Measurements from ENCODE around the gene SDHAF3. TPM values are rescaled to one million over a fixed set of nuclear protein-coding genes. Genes with fewer than 3 reads are reported as not detected.
"Not testable (repeated sequence)": the region's sequence is repeated elsewhere in the genome, so short reads cannot be mapped to it uniquely, and the experiment has no call there.

SDHAF3 gene
- total and polyA plus RNA-seq, 8 donors: 2.9 to 18.2 (median 6.7) TPM

- peak; percentile 42 to 82 for DNase-seq
- Histone ChIP-seq H3K36me3 (peaks cover 0 to 12% (median 4%) of the 10 kb centered on the region in 4 donors), H3K4me3 (no peak overlapping the region), H3K9me3 (no peaks in the 10 kb centered on the region), H3K4me1 (peaks cover 0 to 7% (median 0%) of the 10 kb centered on the region in 4 donors), H3K27ac (no peak overlapping the region), H3K27me3 (no peaks in the 10 kb centered on the region)
- intact Hi-C loops (cut with DNase I; ENCODE audit: low total_unique reads): loop anchor here (5.0 kb wide), 1 partner anchor 72 kb away; no protein-coding TSS in a partner anchor
- TF ChIP-seq, protein P1, sequence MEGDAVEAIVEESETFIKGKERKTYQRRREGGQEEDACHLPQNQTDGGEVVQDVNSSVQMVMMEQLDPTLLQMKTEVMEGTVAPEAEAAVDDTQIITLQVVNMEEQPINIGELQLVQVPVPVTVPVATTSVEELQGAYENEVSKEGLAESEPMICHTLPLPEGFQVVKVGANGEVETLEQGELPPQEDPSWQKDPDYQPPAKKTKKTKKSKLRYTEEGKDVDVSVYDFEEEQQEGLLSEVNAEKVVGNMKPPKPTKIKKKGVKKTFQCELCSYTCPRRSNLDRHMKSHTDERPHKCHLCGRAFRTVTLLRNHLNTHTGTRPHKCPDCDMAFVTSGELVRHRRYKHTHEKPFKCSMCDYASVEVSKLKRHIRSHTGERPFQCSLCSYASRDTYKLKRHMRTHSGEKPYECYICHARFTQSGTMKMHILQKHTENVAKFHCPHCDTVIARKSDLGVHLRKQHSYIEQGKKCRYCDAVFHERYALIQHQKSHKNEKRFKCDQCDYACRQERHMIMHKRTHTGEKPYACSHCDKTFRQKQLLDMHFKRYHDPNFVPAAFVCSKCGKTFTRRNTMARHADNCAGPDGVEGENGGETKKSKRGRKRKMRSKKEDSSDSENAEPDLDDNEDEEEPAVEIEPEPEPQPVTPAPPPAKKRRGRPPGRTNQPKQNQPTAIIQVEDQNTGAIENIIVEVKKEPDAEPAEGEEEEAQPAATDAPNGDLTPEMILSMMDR (IDR thresholded peaks at IDR 0.05): peak in 5 of 7 experiments; percentile 9 to 72 (median 71)
- no peak for TF ChIP-seq POLR2A (IDR thresholded peaks at IDR 0.05)
- WGBS, 5 donors: 0 to 11% (median 3%) methylated on average over 2 of the region's 2 CpGs
Measured at GRCh38 chr7:97179454-97180104, 62.1 kb downstream of the SDHAF3 start.

DNA sequence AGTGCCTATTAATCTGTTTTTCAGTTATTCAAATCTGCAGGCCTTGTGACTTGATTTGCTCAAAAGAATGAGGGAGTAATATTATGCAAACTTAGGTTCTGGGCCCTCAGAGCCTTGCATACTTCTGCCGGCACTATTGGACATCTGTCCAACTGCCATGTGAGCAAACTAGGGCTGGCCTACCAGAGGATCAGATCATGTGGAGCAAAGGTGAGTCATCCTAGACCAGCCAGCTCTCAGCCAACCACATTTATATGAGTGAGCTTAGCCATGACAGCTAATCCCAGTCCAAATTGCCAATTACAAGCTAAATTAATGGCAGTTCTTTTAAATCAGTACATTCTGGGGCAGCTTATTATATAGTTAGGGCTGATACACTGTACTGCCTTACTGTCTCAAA lies 69.6 kb downstream of the SDHAF3 start:
- TF ChIP-seq POLR2AphosphoS5 (IDR thresholded peaks at IDR 0.05): no peak

DNA sequence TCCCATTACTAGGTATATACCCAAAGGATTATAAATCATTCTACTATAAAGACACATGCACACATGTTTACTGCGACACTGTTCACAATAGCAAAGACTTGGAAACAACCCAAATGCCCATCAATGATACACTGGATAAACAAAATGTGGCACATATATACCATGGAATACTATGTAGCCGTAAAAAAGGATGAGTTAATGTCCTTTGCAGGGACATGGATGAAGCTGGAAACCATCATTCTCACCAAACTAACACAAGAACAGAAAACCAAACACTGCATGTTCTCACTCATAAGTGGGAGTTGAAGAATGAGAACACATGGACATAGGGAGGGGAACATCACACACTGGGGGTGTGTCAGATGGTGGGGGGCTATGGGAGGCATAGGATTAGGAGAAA lies 78.7 kb downstream of the SDHAF3 start:
- H3K4me3 ChIP-seq; H3K27ac ChIP-seq; intact Hi-C loops (cut with DNase I; ENCODE audit: low total_unique reads); H3K9me3 ChIP-seq; H3K27me3 ChIP-seq; H3K36me3 ChIP-seq; H3K4me1 ChIP-seq; DNase-seq: not testable (repeated sequence)
- 43 to 91% (median 67%) methylated on average over 2 of the region's 2 CpGs for whole genome bisulfite sequencing, 5 donors

More for the DNA sequence above, 69.6 kb downstream of the SDHAF3 start:
- DNase-seq: no peak
- no peaks in the 10 kb centered on the region for H3K27me3 ChIP-seq
- WGBS, 5 donors: 67 to 100% (median 85%) methylated on average over 1 of the region's 1 CpG
- no peaks in the 10 kb centered on the region for H3K4me1 ChIP-seq
- intact Hi-C loops (cut with DNase I; ENCODE audit: low total_unique reads): no loop called here
- H3K27ac ChIP-seq: no peak overlapping the region
- no peaks in the 10 kb centered on the region for H3K9me3 ChIP-seq
- peaks cover 0 to 9% (median 4%) of the 10 kb centered on the region in 4 donors for H3K36me3 ChIP-seq
- H3K4me3 ChIP-seq: no peak overlapping the region

- Histone ChIP-seq H3K36me3 (no peaks in the 10 kb centered on the region), H3K27ac (no peak overlapping the region), H3K9me3 (peaks cover 0 to 7% (median 0%) of the 10 kb centered on the region in 4 donors), H3K4me3 (no peak overlapping the region), H3K4me1 (no peaks in the 10 kb centered on the region), H3K27me3 (no peaks in the 10 kb centered on the region)
- DNase-seq: no peak
- intact Hi-C loops (cut with DNase I; ENCODE audit: low total_unique reads): no loop called here
- TF ChIP-seq, protein P1 (IDR thresholded peaks at IDR 0.05): no peak
- TF ChIP-seq POLR2A (IDR thresholded peaks at IDR 0.05) (no peak), EP300 (IDR thresholded peaks at IDR 0.05) (no peak), POLR2AphosphoS5 (IDR thresholded peaks at IDR 0.05) (no peak)
- WGBS, 5 donors: 55 to 76% (median 67%) methylated on average over 3 of the region's 3 CpGs
Measured at GRCh38 chr7:97198596-97198995, 81.1 kb downstream of the SDHAF3 start.

DNA sequence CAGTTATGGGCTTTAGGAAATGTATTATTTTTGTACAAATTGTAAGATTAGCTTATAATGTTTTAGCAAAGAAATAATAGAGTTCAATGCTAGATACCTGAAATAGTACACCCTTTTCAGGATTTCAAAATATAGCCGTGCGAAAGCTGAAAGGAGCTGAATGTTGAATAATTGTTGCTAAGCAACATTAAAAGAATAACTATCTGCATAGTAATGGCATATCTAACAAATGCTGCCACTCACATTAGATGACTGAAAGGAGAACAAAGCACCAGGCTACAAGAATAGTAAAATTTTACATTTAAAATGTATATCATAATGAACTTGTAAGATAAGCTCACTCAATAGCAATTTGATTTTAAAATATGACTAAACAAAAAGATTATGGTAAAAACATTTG lies 82.5 kb downstream of the SDHAF3 start:
- WGBS, 5 donors: 73 to 91% (median 80%) methylated on average over 2 of the region's 2 CpGs
- no peak for DNase-seq
- TF ChIP-seq EP300 (IDR thresholded peaks at IDR 0.05): no peak
- TF ChIP-seq, protein P1 (IDR thresholded peaks at IDR 0.05): no peak
- TF ChIP-seq POLR2A (IDR thresholded peaks at IDR 0.05): no peak
- TF ChIP-seq POLR2AphosphoS5 (IDR thresholded peaks at IDR 0.05): no peak
- H3K27me3 ChIP-seq: no peaks in the 10 kb centered on the region
- intact Hi-C loops (cut with DNase I; ENCODE audit: low total_unique reads): no loop called here
- H3K9me3 ChIP-seq: no peaks in the 10 kb centered on the region
- no peaks in the 10 kb centered on the region for H3K36me3 ChIP-seq
- H3K4me1 ChIP-seq: no peaks in the 10 kb centered on the region
- H3K27ac ChIP-seq: no peak overlapping the region
- no peak overlapping the region for H3K4me3 ChIP-seq

All from stomach (tissue), 9 donors.